DMS53 treated with DMSO at 0.1 percent for 48 hours (cell line): ENCODE measurements around the gene TWIST2.

Experiments
- DNase-seq: peaks from one replicate; lab custom pipeline; 2025; ENCODE audit not compliant: unreplicated experiment; lab: John Stamatoyannopoulos, UW

The TWIST2 gene

GRCh38 chr2:238888781-238889180 is 40.9 kb downstream of the TWIST2 start:
- DNase-seq: no peak

DNA sequence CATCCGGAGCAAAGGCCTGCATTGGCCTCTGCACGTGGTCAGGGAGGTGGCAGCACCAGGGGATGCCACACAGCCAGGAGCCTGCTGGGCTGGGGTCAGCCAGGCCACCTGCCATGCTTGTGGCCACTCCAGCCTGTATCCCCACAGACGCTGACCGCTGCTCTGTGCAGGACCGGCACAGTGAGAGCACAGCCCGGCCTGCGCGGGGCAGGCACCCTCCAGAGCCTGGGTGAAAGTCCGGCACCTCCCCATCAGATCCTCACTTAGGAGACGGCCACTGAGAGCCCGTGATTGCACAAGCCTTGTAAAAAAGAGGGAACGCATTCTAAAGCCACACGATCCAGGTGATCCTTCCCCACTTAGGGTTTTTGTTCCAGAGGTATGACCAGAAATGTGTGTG is 42.2 kb downstream of the TWIST2 start:
- no peak for DNase-seq

- no peak for DNase-seq
These were observed 43.0 kb downstream of the TWIST2 start for GRCh38 chr2:238890618-238891456.

GRCh38 chr2:238891457-238892203 is 43.7 kb downstream of the TWIST2 start:
- no peak for DNase-seq

- DNase-seq: no peak
These were observed 44.3 kb downstream of the TWIST2 start for GRCh38 chr2:238892204-238892500.

- no peak for DNase-seq
These were observed 44.9 kb downstream of the TWIST2 start for GRCh38 chr2:238892796-238893195.

DNA sequence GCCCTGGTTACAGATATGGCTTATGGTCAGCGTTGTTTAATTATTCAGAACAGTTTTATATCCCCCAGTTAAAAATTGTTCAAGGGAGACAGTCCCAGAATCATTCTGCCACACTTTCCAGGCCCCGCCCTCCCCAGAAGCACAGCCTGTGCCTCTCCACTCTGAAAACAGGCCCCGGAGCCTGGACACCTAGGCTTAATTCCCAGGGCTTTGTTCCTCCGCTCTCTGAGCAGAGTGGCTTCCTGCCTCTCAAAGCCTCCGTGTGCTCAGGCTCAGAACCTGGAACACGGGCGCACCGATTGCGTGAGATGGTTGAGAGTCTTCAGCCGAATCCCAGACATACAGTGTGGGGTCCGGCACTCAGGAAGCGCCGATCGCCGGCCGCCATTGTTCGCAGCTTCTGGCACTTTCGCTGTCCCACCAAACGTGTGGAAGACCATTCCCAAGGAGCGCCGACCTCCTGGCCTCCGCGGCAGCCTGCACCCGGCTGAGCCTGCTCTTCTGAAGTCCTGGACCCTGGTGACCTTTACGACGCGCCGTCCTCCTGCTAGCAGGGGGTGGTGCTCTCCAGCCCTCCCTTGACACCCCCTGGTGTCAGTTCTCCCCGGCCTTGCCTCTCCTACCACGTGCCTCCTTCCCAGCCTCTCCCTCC is 45.6 kb downstream of the TWIST2 start:
- no peak for DNase-seq

DNA sequence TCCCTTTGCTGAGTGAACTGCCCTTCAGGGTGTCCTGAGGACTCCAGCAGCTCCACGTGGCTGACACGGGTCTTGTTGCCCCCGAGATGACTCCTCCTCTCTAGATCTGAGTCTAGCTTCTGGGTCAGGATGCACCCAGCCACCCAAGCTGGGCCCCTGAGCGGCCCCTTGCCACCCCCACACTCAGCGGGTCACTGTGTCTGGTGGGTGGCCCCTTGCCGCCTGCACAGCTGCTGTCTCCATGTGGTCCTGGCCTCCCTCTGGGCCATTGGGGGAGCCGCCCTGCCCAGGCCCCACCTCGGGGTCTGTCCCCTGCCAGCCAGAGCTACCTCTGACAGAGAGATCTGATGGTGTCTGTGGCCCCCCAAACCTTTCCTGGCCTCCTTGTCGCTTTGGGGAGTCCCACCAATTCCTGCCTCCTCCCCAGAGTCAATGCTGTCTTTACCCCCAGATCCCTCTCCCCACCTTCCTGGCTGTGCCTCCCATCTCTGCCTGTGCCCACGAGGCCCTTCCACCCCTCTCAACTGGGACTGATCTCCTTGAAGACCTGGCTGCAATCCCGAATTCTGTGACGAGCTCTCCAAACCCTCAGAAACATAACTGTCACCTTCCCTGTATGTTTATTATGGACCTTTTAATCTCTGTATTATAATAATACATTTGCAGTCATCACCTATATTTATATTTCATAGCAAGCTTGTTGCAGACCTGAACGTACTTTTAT is 46.5 kb downstream of the TWIST2 start:
- DNase-seq: no peak

GRCh38 chr2:238894950-238895298 is 47.0 kb downstream of the TWIST2 start:
- DNase-seq: no peak

DNA sequence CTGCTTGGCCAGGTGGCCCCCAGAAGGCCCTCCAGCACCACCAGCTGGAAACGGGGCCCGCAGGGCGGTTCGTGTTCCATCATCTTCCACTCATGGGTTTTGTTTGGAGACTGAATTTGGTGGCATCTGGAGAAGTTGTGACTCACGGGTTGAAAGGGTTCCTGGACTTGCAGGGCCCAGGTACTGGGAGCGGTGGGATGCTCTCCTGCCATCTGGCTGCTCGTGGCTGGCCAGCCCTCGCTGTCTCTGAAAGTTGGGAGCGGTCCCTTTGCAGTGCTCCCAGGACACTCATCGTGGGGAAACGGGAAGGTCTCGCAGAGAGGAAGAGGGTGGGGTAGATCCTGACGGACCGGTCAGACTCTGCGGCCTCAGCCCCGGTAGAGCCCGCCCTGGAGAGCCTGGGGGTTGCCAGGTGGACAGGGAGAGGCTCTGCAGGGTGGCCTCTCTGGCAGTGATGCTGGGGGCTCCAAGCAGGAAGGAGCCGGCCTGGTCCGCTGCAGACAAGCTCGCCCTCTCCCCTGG is 47.5 kb downstream of the TWIST2 start:
- no peak for DNase-seq

GRCh38 chr2:238895891-238896600 is 48.2 kb downstream of the TWIST2 start:
- no peak for DNase-seq

- no peak for DNase-seq
These were observed 48.8 kb downstream of the TWIST2 start for GRCh38 chr2:238896641-238897040.

DNA sequence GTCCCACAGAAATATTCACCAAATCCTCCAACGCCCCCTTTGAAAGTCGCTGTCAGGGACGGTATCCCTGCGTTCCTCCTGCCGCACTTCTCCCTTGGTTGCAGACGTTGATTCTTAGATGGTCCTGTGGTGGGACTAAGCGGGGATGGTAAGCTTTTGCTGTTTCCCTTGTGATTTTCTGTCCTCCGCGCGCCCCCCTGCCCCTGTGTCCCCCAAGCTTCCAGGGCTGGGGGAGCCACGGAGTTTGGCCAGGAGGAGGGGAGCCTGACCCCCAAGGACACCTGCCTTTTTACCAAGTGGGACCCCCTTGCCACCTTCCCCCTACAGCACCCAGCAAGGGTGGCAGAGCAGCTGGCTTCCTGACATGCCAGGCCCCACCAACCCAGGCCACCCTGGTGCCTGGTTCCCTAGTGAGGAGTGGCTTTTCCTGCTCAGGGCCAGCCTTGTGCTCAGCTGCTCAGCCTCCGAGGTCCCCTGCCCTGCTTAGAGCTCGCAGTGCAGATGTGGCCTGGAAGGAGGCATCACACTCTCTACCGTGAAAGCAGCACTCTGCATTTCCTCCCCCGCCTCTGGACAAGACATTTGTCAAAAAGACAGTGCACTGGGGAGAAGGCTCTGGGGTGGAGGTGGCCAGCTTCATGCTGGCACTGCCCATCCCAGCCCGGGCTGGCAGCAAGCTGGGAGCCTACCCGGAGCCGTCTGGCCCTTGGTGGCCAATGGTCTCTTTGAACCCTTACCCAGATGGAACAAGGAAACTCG is 49.4 kb downstream of the TWIST2 start:
- DNase-seq: no peak

- DNase-seq: no peak
These were observed 50.0 kb downstream of the TWIST2 start for GRCh38 chr2:238897911-238898311.

DNA sequence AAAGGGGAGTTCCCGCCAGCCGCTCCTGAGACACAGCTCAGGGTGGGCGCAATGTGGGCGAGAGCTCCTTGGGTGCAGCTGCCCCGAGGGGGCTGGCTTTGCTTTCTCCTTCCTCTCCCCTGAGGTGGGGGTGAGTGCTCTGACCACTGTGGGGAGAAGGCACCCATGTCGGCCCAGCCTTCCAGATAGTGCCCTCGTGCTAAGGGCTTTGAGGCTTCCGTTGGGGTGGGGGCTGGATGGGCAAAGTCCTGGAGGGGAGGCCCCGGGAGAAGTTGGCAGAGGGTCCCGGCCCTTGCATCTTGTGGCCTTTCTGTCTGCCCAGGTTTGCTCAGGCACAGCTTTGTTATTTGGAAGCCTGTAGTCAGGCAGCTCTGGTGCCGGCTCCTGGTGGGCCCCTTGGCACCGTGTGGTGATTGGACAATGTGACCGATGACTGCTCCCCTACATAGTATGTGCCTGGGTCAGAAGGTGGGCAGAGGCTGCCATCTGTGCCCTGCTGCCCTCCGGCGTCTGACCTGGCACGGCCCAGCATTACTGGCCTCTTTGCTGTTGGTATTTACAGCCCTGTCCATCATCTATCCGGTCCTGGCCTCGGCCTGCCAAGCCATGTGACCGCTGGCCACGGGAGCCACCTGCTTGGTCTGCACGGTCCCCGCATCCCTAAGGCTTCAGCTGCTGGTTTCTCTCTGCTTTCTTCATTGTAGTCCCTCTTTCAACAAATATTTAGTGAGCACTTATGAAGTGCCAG is 50.8 kb downstream of the TWIST2 start:
- no peak for DNase-seq

GRCh38 chr2:238899386-238899785 is 51.5 kb downstream of the TWIST2 start:
- no peak for DNase-seq

- no peak for DNase-seq
These were observed 52.6 kb downstream of the TWIST2 start for GRCh38 chr2:238900511-238900910.

DNA sequence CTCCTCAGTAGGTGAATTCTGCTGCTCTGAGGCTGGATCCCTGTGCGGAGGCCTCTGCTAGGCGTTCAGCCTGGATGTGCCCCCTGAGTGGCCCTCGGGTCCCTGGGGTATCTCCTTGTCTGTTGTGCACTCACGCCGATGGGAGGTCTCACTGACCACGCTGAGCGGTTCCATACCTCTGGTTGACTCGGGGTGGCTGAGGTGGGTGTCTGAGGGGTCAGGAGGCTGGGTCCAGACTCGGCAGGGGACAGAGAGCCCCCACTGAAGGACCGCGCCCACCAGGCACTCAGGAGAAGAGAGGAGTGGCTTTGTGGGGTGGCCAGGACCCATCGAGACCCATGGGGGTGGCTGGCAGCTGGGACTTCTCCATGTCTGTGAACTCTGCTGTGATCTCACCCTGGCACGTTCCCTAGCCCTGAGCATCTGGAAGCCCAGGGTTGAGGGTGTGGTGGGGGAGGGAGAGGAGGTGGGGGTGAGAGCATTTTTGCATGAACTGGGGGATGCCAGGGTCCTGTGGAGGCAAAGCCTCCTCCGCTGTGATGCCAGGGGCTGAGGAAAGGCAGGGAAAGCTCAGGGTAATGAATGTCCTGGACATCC is 53.7 kb downstream of the TWIST2 start:
- DNase-seq: no peak

DNA sequence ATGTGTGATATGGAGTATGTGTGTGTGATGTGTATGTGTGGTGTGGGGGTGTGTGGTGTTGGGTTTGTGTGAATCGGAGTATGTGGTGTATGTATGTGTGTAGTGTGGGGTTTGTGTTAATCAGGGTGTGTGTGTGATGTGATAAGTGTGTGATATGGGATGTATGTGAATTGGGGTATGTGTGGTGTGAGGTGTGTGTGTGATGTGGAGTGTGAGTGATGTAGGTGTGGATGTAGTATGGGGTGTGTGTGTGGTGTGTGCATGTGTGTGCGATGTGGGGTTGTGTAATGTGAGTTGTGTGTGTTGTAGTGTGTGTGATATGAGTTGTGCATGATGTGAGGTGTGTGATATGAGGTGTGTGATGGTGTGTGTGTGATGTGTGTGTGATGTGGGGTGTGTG is 54.4 kb downstream of the TWIST2 start:
- DNase-seq: no peak
